HEK293 (cell line): ENCODE results near the gene USP24.

Source experiments
- CTCF ChIA-PET: fragments of 350-600 bp; formaldehyde crosslinking; extraction: SDS; loops from one replicate; lab custom pipeline; 2021; ENCODE audit warnings: antibody characterized with exemption; lab: Yijun Ruan, JAX
- POLR2A ChIA-PET: fragments of 300-600 bp; formaldehyde crosslinking; extraction: SDS; loops from one replicate; lab custom pipeline; 2020; ENCODE audit warnings: antibody characterized with exemption, inconsistent platforms; lab: Yijun Ruan, JAX
- H3K27ac ChIP-seq: fragments of 200-500 bp; sonication (Bioruptor generic); 2 replicates; pipeline ENCODE4 v1.5.1; 2014; ENCODE audit warnings: low read depth, low read length, control low read depth, inconsistent platforms; ENCODE audit errors: extremely low read depth
- H3K36me3 ChIP-seq, 2 experiments: fragments of 200-500 bp in 1 of 2; sonication (Bioruptor generic) in 1 of 2; 1 replicate in 1 of 2; 2 replicates in 1 of 2; pipeline ENCODE4 v1.5.1; 2014 to 2017; ENCODE audit warnings: inconsistent platforms in 2 of 2, low read length in 2 of 2; ENCODE audit not compliant: control insufficient read depth in 2 of 2, insufficient read depth in 1 of 2
- H3K4me1 ChIP-seq: fragments of 200-500 bp; sonication (Bioruptor generic); 2 replicates; pipeline ENCODE4 v1.5.1; 2014; ENCODE audit warnings: mild to moderate bottlenecking, low read length, inconsistent platforms; ENCODE audit not compliant: control insufficient read depth, insufficient read depth
- H3K4me3 ChIP-seq: 2 replicates; pipeline ENCODE4 v1.5.1; 2011; ENCODE audit warnings: low read depth, mild to moderate bottlenecking, control low read depth, low read length, moderate library complexity
- H3K9me3 ChIP-seq: fragments of 200-500 bp; sonication (Bioruptor generic); 2 replicates; pipeline ENCODE4 v1.5.1; 2014; ENCODE audit warnings: low read depth, low read length, inconsistent platforms; ENCODE audit not compliant: control insufficient read depth, insufficient read depth
- BCL11A ChIP-seq: fragments of 450-650 bp; formaldehyde crosslinking; IDR thresholded peaks from 2 replicates; pipeline ENCODE4 v1.5.1; 2016; ENCODE audit warnings: low read depth, missing biosample characterization, missing genetic modification characterization
- BCL11B ChIP-seq: fragments of 450-650 bp; formaldehyde crosslinking; IDR thresholded peaks from 2 replicates; pipeline ENCODE4 v1.5.1; 2016; ENCODE audit warnings: low read depth, missing biosample characterization, missing genetic modification characterization
- KLF7 ChIP-seq: fragments of 450-650 bp; formaldehyde crosslinking; IDR thresholded peaks from 2 replicates; pipeline ENCODE4 v1.5.1; 2016; ENCODE audit warnings: missing biosample characterization, missing genetic modification characterization, borderline replicate concordance
- YY1 ChIP-seq: fragments of 450-650 bp; formaldehyde crosslinking; IDR thresholded peaks from 2 replicates; pipeline ENCODE4 v1.5.1; 2018; ENCODE audit warnings: missing biosample characterization, missing genetic modification characterization
- ZBTB8A ChIP-seq: fragments of 450-650 bp; formaldehyde crosslinking; IDR thresholded peaks from 2 replicates; pipeline ENCODE4 v1.5.1; 2016; ENCODE audit warnings: missing biosample characterization, missing genetic modification characterization
- ZNF140 ChIP-seq: fragments of 450-650 bp; formaldehyde crosslinking; IDR thresholded peaks from 2 replicates; pipeline ENCODE4 v1.5.1; 2016; ENCODE audit warnings: missing biosample characterization, missing genetic modification characterization
- ZNF157 ChIP-seq: fragments of 450-650 bp; formaldehyde crosslinking; IDR thresholded peaks from 2 replicates; pipeline ENCODE4 v1.5.1; 2016; ENCODE audit warnings: missing biosample characterization, missing genetic modification characterization
- ZNF266 ChIP-seq: fragments of 450-650 bp; formaldehyde crosslinking; IDR thresholded peaks from 2 replicates; pipeline ENCODE4 v1.5.1; 2016; ENCODE audit warnings: missing biosample characterization, missing genetic modification characterization, low read depth
- ZNF341 ChIP-seq: fragments of 450-650 bp; formaldehyde crosslinking; IDR thresholded peaks from 2 replicates; pipeline ENCODE4; 2016; ENCODE audit warnings: low read depth, missing biosample characterization, missing genetic modification characterization
- ZNF394 ChIP-seq: fragments of 450-650 bp; formaldehyde crosslinking; IDR thresholded peaks from 2 replicates; pipeline ENCODE4 v1.5.1; 2016; ENCODE audit warnings: missing biosample characterization, missing genetic modification characterization, mild to moderate bottlenecking, moderate library complexity, borderline replicate concordance
- ZNF529 ChIP-seq: fragments of 450-650 bp; formaldehyde crosslinking; IDR thresholded peaks from 2 replicates; pipeline ENCODE4 v1.5.1; 2017; ENCODE audit warnings: missing genetic modification characterization, missing biosample characterization; ENCODE audit not compliant: insufficient replicate concordance
- ZNF548 ChIP-seq: fragments of 450-650 bp; formaldehyde crosslinking; IDR thresholded peaks from 2 replicates; pipeline ENCODE4 v1.5.1; 2016; ENCODE audit warnings: missing biosample characterization, missing genetic modification characterization
- ZNF549 ChIP-seq: fragments of 450-650 bp; IDR thresholded peaks from 2 replicates; pipeline ENCODE4 v1.5.1; 2018; ENCODE audit warnings: missing biosample characterization, missing genetic modification characterization, mild to moderate bottlenecking, inconsistent platforms, moderate library complexity
- ZNF558 ChIP-seq: fragments of 450-650 bp; formaldehyde crosslinking; IDR thresholded peaks from 2 replicates; pipeline ENCODE4 v1.5.1; 2016; ENCODE audit warnings: missing biosample characterization, missing genetic modification characterization
- ZNF561 ChIP-seq: fragments of 450-650 bp; IDR thresholded peaks from 2 replicates; pipeline ENCODE4 v1.5.1; 2018; ENCODE audit warnings: missing biosample characterization, missing genetic modification characterization, borderline replicate concordance
- ZNF621 ChIP-seq: fragments of 450-650 bp; formaldehyde crosslinking; IDR thresholded peaks from 2 replicates; pipeline ENCODE4 v1.5.1; 2017; ENCODE audit warnings: missing biosample characterization, missing genetic modification characterization
- ZNF768 ChIP-seq: fragments of 450-650 bp; formaldehyde crosslinking; IDR thresholded peaks from 2 replicates; pipeline ENCODE4 v1.5.1; 2018; ENCODE audit warnings: missing biosample characterization, mild to moderate bottlenecking, missing genetic modification characterization
- ZNF785 ChIP-seq: fragments of 450-650 bp; formaldehyde crosslinking; IDR thresholded peaks from 2 replicates; pipeline ENCODE4 v1.5.1; 2016; ENCODE audit warnings: missing biosample characterization, missing genetic modification characterization
- ZNF791 ChIP-seq: fragments of 450-650 bp; formaldehyde crosslinking; IDR thresholded peaks from 2 replicates; pipeline ENCODE4 v1.5.1; 2016; ENCODE audit warnings: missing biosample characterization, missing genetic modification characterization
- ZNF830 ChIP-seq: fragments of 450-650 bp; IDR thresholded peaks from 2 replicates; pipeline ENCODE4 v1.5.0; 2018; ENCODE audit warnings: missing biosample characterization, missing genetic modification characterization, low read depth, mild to moderate bottlenecking, moderate library complexity
- ZNF837 ChIP-seq: fragments of 450-650 bp; formaldehyde crosslinking; IDR thresholded peaks from 2 replicates; pipeline ENCODE4 v1.5.1; 2016; ENCODE audit warnings: missing biosample characterization, missing genetic modification characterization
- ZSCAN16 ChIP-seq: fragments of 450-650 bp; formaldehyde crosslinking; IDR thresholded peaks from 2 replicates; pipeline ENCODE4 v1.5.1; 2016; ENCODE audit warnings: missing biosample characterization, missing genetic modification characterization
- ZXDB ChIP-seq: fragments of 450-650 bp; formaldehyde crosslinking; IDR thresholded peaks from 2 replicates; pipeline ENCODE4 v1.5.1; 2016; ENCODE audit warnings: missing biosample characterization, missing genetic modification characterization
- TF ChIP-seq, protein P1 (sequence below): fragments of 450-650 bp; formaldehyde crosslinking; IDR thresholded peaks from 2 replicates; pipeline ENCODE4 v1.5.1; 2016; ENCODE audit warnings: missing biosample characterization, missing genetic modification characterization
- TF ChIP-seq, protein P2 (sequence below): fragments of 450-650 bp; formaldehyde crosslinking; IDR thresholded peaks from 2 replicates; pipeline ENCODE4 v1.5.0; 2017; ENCODE audit warnings: missing biosample characterization, missing genetic modification characterization, borderline replicate concordance
- TF ChIP-seq, protein P3 (sequence below): fragments of 450-650 bp; formaldehyde crosslinking; IDR thresholded peaks from 2 replicates; pipeline ENCODE4 v1.5.1; 2016; ENCODE audit warnings: missing biosample characterization, missing genetic modification characterization
- TF ChIP-seq, protein P4 (sequence below): fragments of 450-650 bp; IDR thresholded peaks from 2 replicates; pipeline ENCODE4 v1.5.1; 2018; ENCODE audit warnings: missing biosample characterization, missing genetic modification characterization
- TF ChIP-seq, protein P5 (sequence below): fragments of 450-650 bp; formaldehyde crosslinking; IDR thresholded peaks from 2 replicates; pipeline ENCODE4 v1.5.1; 2016; ENCODE audit warnings: missing biosample characterization, missing genetic modification characterization

Gene USP24

DNA sequence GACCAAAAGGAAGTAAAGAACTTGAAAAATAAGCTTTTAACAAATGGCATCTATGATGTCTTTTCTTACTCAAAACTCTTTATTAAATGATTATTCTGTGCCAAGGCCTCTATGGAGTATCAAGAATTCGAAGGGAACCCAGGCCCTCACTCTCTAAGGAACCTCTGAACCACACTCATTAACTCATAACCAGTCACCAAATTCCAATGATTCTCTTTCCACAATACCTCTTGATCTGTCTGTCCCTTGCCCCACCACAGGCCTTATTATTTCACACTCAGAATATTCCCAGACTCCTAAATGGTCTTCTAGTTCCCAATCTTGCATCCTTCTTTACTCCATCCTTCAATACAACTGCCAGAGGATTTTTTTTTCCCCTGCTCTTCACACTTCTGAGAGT lies 138.8 kb downstream of the USP24 start:
- ChIA-PET POLR2A (no interaction called here), CTCF (no interaction called here)
- Histone ChIP-seq H3K9me3 (no peaks in the 10 kb centered on the region), H3K4me3 (no peak overlapping the region), H3K36me3 (peaks cover 40 to 95% of the 10 kb centered on the region in 2 experiments), H3K27ac (no peak overlapping the region), H3K4me1 (no peaks in the 10 kb centered on the region)
- no peak for TF ChIP-seq ZSCAN16 (tag by site-specific recombination)
- no peak for TF ChIP-seq ZNF548 (tag by site-specific recombination)
- no peak for TF ChIP-seq ZNF140
- TF ChIP-seq ZNF830 (tag by site-specific recombination), result no peak
- TF ChIP-seq, protein P1, sequence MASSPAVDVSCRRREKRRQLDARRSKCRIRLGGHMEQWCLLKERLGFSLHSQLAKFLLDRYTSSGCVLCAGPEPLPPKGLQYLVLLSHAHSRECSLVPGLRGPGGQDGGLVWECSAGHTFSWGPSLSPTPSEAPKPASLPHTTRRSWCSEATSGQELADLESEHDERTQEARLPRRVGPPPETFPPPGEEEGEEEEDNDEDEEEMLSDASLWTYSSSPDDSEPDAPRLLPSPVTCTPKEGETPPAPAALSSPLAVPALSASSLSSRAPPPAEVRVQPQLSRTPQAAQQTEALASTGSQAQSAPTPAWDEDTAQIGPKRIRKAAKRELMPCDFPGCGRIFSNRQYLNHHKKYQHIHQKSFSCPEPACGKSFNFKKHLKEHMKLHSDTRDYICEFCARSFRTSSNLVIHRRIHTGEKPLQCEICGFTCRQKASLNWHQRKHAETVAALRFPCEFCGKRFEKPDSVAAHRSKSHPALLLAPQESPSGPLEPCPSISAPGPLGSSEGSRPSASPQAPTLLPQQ (tag by site-specific recombination), result no peak
- TF ChIP-seq, protein P2, sequence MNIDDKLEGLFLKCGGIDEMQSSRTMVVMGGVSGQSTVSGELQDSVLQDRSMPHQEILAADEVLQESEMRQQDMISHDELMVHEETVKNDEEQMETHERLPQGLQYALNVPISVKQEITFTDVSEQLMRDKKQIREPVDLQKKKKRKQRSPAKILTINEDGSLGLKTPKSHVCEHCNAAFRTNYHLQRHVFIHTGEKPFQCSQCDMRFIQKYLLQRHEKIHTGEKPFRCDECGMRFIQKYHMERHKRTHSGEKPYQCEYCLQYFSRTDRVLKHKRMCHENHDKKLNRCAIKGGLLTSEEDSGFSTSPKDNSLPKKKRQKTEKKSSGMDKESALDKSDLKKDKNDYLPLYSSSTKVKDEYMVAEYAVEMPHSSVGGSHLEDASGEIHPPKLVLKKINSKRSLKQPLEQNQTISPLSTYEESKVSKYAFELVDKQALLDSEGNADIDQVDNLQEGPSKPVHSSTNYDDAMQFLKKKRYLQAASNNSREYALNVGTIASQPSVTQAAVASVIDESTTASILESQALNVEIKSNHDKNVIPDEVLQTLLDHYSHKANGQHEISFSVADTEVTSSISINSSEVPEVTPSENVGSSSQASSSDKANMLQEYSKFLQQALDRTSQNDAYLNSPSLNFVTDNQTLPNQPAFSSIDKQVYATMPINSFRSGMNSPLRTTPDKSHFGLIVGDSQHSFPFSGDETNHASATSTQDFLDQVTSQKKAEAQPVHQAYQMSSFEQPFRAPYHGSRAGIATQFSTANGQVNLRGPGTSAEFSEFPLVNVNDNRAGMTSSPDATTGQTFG, result no peak
- TF ChIP-seq, protein P3, sequence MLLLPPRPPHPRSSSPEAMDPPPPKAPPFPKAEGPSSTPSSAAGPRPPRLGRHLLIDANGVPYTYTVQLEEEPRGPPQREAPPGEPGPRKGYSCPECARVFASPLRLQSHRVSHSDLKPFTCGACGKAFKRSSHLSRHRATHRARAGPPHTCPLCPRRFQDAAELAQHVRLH (tag by site-specific recombination), result no peak
- TF ChIP-seq BCL11B (tag by site-specific recombination), result no peak
- TF ChIP-seq ZNF341 (tag by site-specific recombination), result no peak
- TF ChIP-seq ZNF621 (tag by site-specific recombination), result no peak
- TF ChIP-seq ZNF791, result no peak
- no peak for TF ChIP-seq ZNF561 (tag by site-specific recombination)
- TF ChIP-seq BCL11A (tag by site-specific recombination), result no peak
- no peak for TF ChIP-seq KLF7 (tag by site-specific recombination)
- TF ChIP-seq, protein P4, sequence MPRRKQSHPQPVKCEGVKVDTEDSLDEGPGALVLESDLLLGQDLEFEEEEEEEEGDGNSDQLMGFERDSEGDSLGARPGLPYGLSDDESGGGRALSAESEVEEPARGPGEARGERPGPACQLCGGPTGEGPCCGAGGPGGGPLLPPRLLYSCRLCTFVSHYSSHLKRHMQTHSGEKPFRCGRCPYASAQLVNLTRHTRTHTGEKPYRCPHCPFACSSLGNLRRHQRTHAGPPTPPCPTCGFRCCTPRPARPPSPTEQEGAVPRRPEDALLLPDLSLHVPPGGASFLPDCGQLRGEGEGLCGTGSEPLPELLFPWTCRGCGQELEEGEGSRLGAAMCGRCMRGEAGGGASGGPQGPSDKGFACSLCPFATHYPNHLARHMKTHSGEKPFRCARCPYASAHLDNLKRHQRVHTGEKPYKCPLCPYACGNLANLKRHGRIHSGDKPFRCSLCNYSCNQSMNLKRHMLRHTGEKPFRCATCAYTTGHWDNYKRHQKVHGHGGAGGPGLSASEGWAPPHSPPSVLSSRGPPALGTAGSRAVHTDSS, result no peak

DNA sequence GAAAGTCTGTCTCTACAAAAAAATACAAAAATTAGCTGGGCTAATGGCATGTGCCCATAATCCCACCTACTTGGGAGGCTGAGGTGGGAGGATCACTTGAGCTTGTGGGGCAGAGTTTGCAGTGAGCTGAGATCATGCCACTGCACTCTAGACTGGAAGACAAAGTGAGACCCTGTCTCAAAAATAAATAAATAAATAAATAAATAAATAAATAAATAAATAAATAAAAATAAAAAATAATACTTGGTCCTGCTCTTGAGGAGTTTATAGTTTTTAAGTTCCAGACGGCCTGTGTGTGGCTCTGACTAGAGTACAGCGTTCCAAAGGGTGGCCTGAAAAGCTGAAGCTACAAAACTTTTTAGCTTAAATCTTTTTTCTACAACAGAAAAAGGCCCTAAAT lies 140.7 kb downstream of the USP24 start:
- Histone ChIP-seq H3K36me3 (peaks cover 40 to 94% of the 10 kb centered on the region in 2 experiments), H3K4me1 (no peaks in the 10 kb centered on the region), H3K4me3 (no peak overlapping the region), H3K27ac (no peak overlapping the region), H3K9me3 (no peaks in the 10 kb centered on the region)
- CTCF ChIA-PET, result interaction anchor here (0.7 to 0.8 kb wide), 2 partner anchors 9 to 628 kb away, joined by 3 read pairs; no protein-coding TSS in a partner anchor
- POLR2A ChIA-PET, result no interaction called here
- TF ChIP-seq ZNF157 (tag by site-specific recombination) (no peak), KLF7 (tag by site-specific recombination) (no peak), YY1 (tag by site-specific recombination) (no peak), ZBTB8A (tag by site-specific recombination) (peak; percentile 78), ZXDB (tag by site-specific recombination) (peak; percentile 71), ZNF394 (tag by site-specific recombination) (peak; percentile 95), ZNF266 (tag by site-specific recombination) (peak; percentile 37; the same call in 1 of the 2 replicates), ZNF785 (tag by site-specific recombination) (no peak), ZNF558 (peak; percentile 80; the same call in 1 of the 2 replicates), ZNF549 (tag by site-specific recombination) (no peak), ZNF529 (peak; percentile 17), ZNF837 (no peak), ZNF768 (tag by site-specific recombination) (no peak), ZNF140 (peak; percentile 76; the same call in 1 of the 2 replicates)
- TF ChIP-seq, protein P5, sequence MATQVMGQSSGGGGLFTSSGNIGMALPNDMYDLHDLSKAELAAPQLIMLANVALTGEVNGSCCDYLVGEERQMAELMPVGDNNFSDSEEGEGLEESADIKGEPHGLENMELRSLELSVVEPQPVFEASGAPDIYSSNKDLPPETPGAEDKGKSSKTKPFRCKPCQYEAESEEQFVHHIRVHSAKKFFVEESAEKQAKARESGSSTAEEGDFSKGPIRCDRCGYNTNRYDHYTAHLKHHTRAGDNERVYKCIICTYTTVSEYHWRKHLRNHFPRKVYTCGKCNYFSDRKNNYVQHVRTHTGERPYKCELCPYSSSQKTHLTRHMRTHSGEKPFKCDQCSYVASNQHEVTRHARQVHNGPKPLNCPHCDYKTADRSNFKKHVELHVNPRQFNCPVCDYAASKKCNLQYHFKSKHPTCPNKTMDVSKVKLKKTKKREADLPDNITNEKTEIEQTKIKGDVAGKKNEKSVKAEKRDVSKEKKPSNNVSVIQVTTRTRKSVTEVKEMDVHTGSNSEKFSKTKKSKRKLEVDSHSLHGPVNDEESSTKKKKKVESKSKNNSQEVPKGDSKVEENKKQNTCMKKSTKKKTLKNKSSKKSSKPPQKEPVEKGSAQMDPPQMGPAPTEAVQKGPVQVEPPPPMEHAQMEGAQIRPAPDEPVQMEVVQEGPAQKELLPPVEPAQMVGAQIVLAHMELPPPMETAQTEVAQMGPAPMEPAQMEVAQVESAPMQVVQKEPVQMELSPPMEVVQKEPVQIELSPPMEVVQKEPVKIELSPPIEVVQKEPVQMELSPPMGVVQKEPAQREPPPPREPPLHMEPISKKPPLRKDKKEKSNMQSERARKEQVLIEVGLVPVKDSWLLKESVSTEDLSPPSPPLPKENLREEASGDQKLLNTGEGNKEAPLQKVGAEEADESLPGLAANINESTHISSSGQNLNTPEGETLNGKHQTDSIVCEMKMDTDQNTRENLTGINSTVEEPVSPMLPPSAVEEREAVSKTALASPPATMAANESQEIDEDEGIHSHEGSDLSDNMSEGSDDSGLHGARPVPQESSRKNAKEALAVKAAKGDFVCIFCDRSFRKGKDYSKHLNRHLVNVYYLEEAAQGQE (tag by site-specific recombination), result peak; percentile 62; the same call in 1 of the 2 replicates
